A673 (cell line): ENCODE data around the gene PCARE. TPM values are rescaled to one million over a fixed set of nuclear protein-coding genes. Genes with fewer than 3 reads are reported as not detected.

Source experiments
- BruUV-seq: library from RNA; stranded (reverse); fragments of 400-500 nt; replicated peaks from 2 replicates; lab custom pipeline; 2021; lab: Mats Ljungman, UMichigan
- CTCF ChIA-PET: fragments of 300-600 bp; sonication (Branson Sonifier 250); formaldehyde crosslinking; loops from one replicate; lab custom pipeline; 2022; ENCODE audit warnings: antibody characterized with exemption; lab: Charles Lee
- POLR2A ChIA-PET: fragments of 300-600 bp; sonication (Branson Sonifier 250); formaldehyde crosslinking; loops from one replicate; lab custom pipeline; 2022; ENCODE audit warnings: antibody characterized with exemption; ENCODE audit not compliant: low non-redundant PET; lab: Charles Lee
- DNase-seq: peaks from one replicate; pipeline ENCODE4 v3.0.0-alpha.2; 2015; ENCODE audit warnings: low spot score
- H3K27ac ChIP-seq: fragments of 200-600 bp; sonication (generic); 2 replicates; pipeline ENCODE4 v1.5.1; 2016; ENCODE audit warnings: mixed run types, low read depth, mild to moderate bottlenecking, mixed read lengths, antibody characterized with exemption, low read length; ENCODE audit not compliant: poor library complexity, severe bottlenecking
- H3K27me3 ChIP-seq: fragments of 200-600 bp; sonication (generic); replicated peaks from 2 replicates; pipeline ENCODE4 v1.6.1; 2017; ENCODE audit warnings: mixed run types, low read depth, mild to moderate bottlenecking, mixed read lengths, antibody characterized with exemption, low read length; ENCODE audit not compliant: insufficient read depth, poor library complexity
- H3K36me3 ChIP-seq: fragments of 200-600 bp; sonication (generic); 2 replicates; pipeline ENCODE4 v1.6.1; 2016; ENCODE audit warnings: mixed run types, mild to moderate bottlenecking, mixed read lengths, antibody characterized with exemption, low read length; ENCODE audit not compliant: insufficient read depth, poor library complexity, severe bottlenecking
- H3K4me1 ChIP-seq: fragments of 200-600 bp; sonication (generic); 2 replicates; pipeline ENCODE4 v1.6.1; 2017; ENCODE audit warnings: mixed run types, mild to moderate bottlenecking, mixed read lengths, antibody characterized with exemption, low read length; ENCODE audit not compliant: insufficient read depth, poor library complexity, severe bottlenecking
- H3K4me3 ChIP-seq: fragments of 200-600 bp; sonication (generic); 2 replicates; pipeline ENCODE4 v1.5.1; 2016; ENCODE audit warnings: low read depth, mixed run types, mild to moderate bottlenecking, mixed read lengths, low read length; ENCODE audit not compliant: poor library complexity, severe bottlenecking
- H3K9me3 ChIP-seq: fragments of 200-600 bp; sonication (generic); 2 replicates; pipeline ENCODE4 v1.6.1; 2016; ENCODE audit warnings: mixed run types, low read depth, mild to moderate bottlenecking, mixed read lengths, antibody characterized with exemption, low read length; ENCODE audit not compliant: poor library complexity, severe bottlenecking
- EZH2 ChIP-seq: fragments of 200-600 bp; sonication (generic); IDR thresholded peaks from 2 replicates; pipeline ENCODE4 v1.6.1; 2017; ENCODE audit warnings: borderline replicate concordance, low read depth, mild to moderate bottlenecking, mixed read lengths, antibody characterized with exemption, low read length; ENCODE audit not compliant: poor library complexity, severe bottlenecking
- intact Hi-C: fragments of 100-400 bp; cut with micrococcal nuclease; formaldehyde crosslinking; loops from one replicate; pipeline ENCODE4 v1.10.0; 2022; ENCODE audit not compliant: unreplicated experiment
- total RNA-seq: library from RNA; stranded (reverse); gene quantifications from 2 replicates; pipeline ENCODE4 v1.2.3, GENCODE V29; 2021
- TF ChIP-seq, protein P1 (sequence below): fragments of 300-800, 200-600 bp; sonication (generic); conservative IDR thresholded peaks from 2 replicates; pipeline ENCODE4 v1.5.1; 2017; ENCODE audit warnings: low read depth, mild to moderate bottlenecking, antibody characterized with exemption, low read length, moderate library complexity, mixed read lengths

PCARE gene
- total RNA-seq, 1 experiment from 2014 or later = not detected

DNA sequence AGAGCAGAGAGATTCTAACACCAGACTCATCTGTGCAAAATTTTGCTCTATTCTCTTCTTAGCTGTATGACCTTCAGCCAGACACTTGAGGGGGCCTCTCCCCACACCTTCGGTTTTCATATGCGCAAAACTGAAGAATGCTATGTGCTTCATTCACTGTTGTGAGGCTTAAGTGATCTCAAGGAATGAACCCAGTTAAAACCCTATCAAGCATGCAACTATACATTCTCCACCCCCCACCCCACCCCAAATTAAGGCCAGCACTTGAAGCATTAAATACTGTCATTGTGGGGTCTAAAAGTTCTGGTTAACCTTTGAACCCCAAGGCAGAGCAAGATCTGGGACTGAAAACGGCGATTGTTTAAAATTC is 10.0 kb downstream of the PCARE start:
- ChIA-PET CTCF (no interaction called here), POLR2A (no interaction called here)
- BruUV-seq = no TSS peak

DNA sequence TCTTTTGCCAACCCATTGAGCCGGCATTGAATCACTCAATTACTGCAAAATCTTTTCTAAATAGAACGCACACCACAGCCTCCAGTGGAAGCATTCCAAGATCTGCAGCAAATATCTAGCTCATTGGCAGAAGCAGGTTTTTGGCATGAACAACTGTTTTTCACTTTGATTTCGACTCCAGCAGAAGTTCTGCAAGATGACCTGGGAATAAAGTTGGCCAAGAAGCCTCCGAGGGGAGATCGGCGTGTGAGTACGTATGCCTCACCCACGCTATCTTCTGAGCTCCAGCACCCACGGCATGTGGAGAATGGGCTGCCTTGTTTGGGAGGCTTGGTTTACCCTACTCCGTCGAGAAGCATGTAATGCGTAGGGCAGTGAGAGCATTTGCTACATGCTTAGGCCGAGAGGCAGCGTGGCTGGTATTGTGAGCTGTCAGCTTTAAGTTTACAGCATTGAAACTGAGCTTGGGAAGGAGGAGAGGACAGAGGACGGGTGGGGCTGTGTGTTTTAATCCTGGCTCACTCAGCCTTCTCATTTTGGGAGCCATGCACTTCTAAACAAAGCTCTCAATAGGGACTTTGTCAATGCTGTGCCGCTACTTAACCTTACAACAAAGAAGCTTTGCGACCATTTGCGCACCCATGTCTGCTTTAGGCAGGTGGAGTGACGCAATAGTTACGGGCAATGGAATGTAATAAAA is 10.5 kb downstream of the PCARE start:
- CTCF ChIA-PET = no interaction called here
- Histone ChIP-seq H3K4me1 (no peaks in the 10 kb centered on the region), H3K36me3 (no peaks in the 10 kb centered on the region), H3K4me3 (no peak overlapping the region), H3K27me3 (no peaks in the 10 kb centered on the region), H3K27ac (no peak overlapping the region), H3K9me3 (no peaks in the 10 kb centered on the region)
- no peak for DNase-seq
- intact Hi-C loops = no loop called here
- TF ChIP-seq, protein P1, sequence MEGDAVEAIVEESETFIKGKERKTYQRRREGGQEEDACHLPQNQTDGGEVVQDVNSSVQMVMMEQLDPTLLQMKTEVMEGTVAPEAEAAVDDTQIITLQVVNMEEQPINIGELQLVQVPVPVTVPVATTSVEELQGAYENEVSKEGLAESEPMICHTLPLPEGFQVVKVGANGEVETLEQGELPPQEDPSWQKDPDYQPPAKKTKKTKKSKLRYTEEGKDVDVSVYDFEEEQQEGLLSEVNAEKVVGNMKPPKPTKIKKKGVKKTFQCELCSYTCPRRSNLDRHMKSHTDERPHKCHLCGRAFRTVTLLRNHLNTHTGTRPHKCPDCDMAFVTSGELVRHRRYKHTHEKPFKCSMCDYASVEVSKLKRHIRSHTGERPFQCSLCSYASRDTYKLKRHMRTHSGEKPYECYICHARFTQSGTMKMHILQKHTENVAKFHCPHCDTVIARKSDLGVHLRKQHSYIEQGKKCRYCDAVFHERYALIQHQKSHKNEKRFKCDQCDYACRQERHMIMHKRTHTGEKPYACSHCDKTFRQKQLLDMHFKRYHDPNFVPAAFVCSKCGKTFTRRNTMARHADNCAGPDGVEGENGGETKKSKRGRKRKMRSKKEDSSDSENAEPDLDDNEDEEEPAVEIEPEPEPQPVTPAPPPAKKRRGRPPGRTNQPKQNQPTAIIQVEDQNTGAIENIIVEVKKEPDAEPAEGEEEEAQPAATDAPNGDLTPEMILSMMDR = no peak
- no peak for TF ChIP-seq EZH2
- POLR2A ChIA-PET = no interaction called here
- BruUV-seq = no TSS peak

More for the DNA sequence above, 10.0 kb downstream of the PCARE start:
- H3K27ac ChIP-seq = no peak overlapping the region
- no peak overlapping the region for H3K4me3 ChIP-seq
- H3K27me3 ChIP-seq = no peaks in the 10 kb centered on the region
- no peaks in the 10 kb centered on the region for H3K9me3 ChIP-seq
- no peak for DNase-seq
- intact Hi-C loops = no loop called here
- H3K36me3 ChIP-seq = no peaks in the 10 kb centered on the region
- H3K4me1 ChIP-seq = no peaks in the 10 kb centered on the region
- TF ChIP-seq, protein P1 = no peak

DNA sequence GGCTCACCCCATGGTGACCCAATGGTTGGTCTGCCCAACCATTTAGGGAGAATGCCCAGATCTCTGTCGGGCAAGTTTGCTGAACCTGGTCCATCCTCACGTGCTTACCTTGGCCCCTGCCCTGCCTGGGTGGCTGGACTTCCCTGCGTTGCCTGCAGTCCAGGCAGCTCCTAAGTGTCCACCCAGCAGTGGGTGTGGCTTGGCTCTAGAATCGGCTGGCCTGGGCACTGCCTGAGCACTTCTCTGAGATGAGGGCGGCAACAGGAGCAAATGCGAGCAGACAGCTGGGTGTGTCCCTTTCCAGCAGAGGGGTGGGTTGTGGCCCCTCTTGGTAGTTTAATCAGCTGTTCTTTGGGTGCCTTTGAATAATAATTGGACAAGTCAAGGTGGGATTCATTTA is 11.3 kb downstream of the PCARE start:
- no peak for DNase-seq
- H3K27ac ChIP-seq = no peak overlapping the region
- TF ChIP-seq EZH2 = no peak
- TF ChIP-seq, protein P1 = no peak
- ChIA-PET POLR2A (no interaction called here), CTCF (no interaction called here)
- no peak overlapping the region for H3K4me3 ChIP-seq
- H3K9me3 ChIP-seq = no peaks in the 10 kb centered on the region
- no peaks in the 10 kb centered on the region for H3K4me1 ChIP-seq
- no peaks in the 10 kb centered on the region for H3K27me3 ChIP-seq
- BruUV-seq = no TSS peak
- intact Hi-C loops = no loop called here
- no peaks in the 10 kb centered on the region for H3K36me3 ChIP-seq
